Endothelial cell of umbilical vein (primary cell): ENCODE measurements around the gene RAPGEF4. TPM values are rescaled to one million over a fixed set of nuclear protein-coding genes. Genes with fewer than 3 reads are reported as not detected.

Experiments used
- BruUV-seq: library from RNA; stranded (reverse); fragments of 400-500 nt; replicated peaks from 2 replicates; lab custom pipeline; 2021; lab: Mats Ljungman, UMichigan
- CTCF ChIA-PET: fragments of 300-600, 350-600 bp; sonication (Branson Sonifier 250); formaldehyde crosslinking; loops from one replicate; lab custom pipeline; 2021; ENCODE audit warnings: antibody characterized with exemption, inconsistent platforms; lab: Charles Lee
- POLR2A ChIA-PET: fragments of 300-600, 350-600 bp; sonication (Branson Sonifier 250); formaldehyde crosslinking; loops from one replicate; lab custom pipeline; 2021; ENCODE audit warnings: antibody characterized with exemption, inconsistent platforms; lab: Charles Lee
- DNase-seq: peaks from one replicate; pipeline ENCODE4 v3.0.0-alpha.2; 2011; ENCODE audit warnings: low read depth, low spot score
- FAIRE-seq: peaks from 2 replicates; lab custom pipeline; 2011; peaks lifted over from hg19 to GRCh38; lab: Jason Lieb, UNC
- H2AFZ ChIP-seq: 2 replicates; pipeline ENCODE4 v1.6.0; 2012; ENCODE audit warnings: low read depth, low read length, control low read depth, inconsistent platforms
- H3K27ac ChIP-seq: 2 replicates; pipeline ENCODE4 v1.5.1; 2011; ENCODE audit warnings: low read depth, mild to moderate bottlenecking, control low read depth, low read length, moderate library complexity; ENCODE audit not compliant: insufficient read depth
- H3K27me3 ChIP-seq, 2 experiments: 2 replicates each; pipeline versions ENCODE4 v1.6.0 to v1.6.1; 2011; ENCODE audit warnings: low read length in 2 of 2, mixed read lengths in 1 of 2; ENCODE audit not compliant: control insufficient read depth in 2 of 2, insufficient read depth in 2 of 2
- H3K36me3 ChIP-seq, 2 experiments: 2 replicates in 1 of 2; 3 replicates in 1 of 2; pipeline ENCODE4 v1.5.1; 2011; ENCODE audit warnings: low read length in 2 of 2, mild to moderate bottlenecking in 1 of 2, moderate library complexity in 1 of 2; ENCODE audit not compliant: control insufficient read depth in 2 of 2, insufficient read depth in 2 of 2; ENCODE audit errors: extremely low read depth in 1 of 2
- H3K4me1 ChIP-seq: 3 replicates; pipeline ENCODE4 v1.5.1; 2011; ENCODE audit warnings: mild to moderate bottlenecking, low read length; ENCODE audit not compliant: control insufficient read depth, insufficient read depth; ENCODE audit errors: extremely low read depth
- H3K4me2 ChIP-seq: 2 replicates; pipeline ENCODE4 v1.6.1; 2011; ENCODE audit warnings: low read length, control low read depth, mixed read lengths; ENCODE audit not compliant: insufficient read depth
- H3K4me3 ChIP-seq, 3 experiments: fragments of 200-600 bp in 1 of 3; sonication (generic), shearing (Covaris generic) in 1 of 3; replicated peaks in 1 of 3; 2 replicates each; pipeline ENCODE4 v1.5.1; 2011 to 2016; ENCODE audit warnings: control low read depth in 3 of 3, low read length in 3 of 3, mild to moderate bottlenecking in 2 of 3, inconsistent platforms in 1 of 3, low read depth in 1 of 3, moderate library complexity in 1 of 3; ENCODE audit not compliant: insufficient read depth in 1 of 3
- H3K79me2 ChIP-seq: 2 replicates; pipeline ENCODE4 v1.6.0; 2012; ENCODE audit warnings: low read length, inconsistent platforms; ENCODE audit not compliant: control insufficient read depth, insufficient read depth
- H3K9ac ChIP-seq: replicated peaks from 2 replicates; pipeline ENCODE3; 2011; ENCODE audit warnings: low read length, control low read depth; ENCODE audit not compliant: insufficient read depth; ENCODE audit errors: extremely low read depth
- H3K9me1 ChIP-seq: replicated peaks from 3 replicates; pipeline ENCODE4 v1.6.0; 2011; ENCODE audit warnings: mild to moderate bottlenecking, low read length; ENCODE audit not compliant: control insufficient read depth, insufficient read depth; ENCODE audit errors: extremely low read depth
- H3K9me3 ChIP-seq: replicated peaks from 2 replicates; pipeline ENCODE4 v1.5.1; 2012; ENCODE audit warnings: low read length, inconsistent platforms; ENCODE audit not compliant: control insufficient read depth, insufficient read depth
- H4K20me1 ChIP-seq: replicated peaks from 2 replicates; pipeline ENCODE3; 2011; ENCODE audit warnings: mild to moderate bottlenecking, low read length; ENCODE audit not compliant: control insufficient read depth, insufficient read depth; ENCODE audit errors: extremely low read depth
- FOS ChIP-seq: IDR thresholded peaks from 2 replicates; pipeline ENCODE4 v1.6.1; 2011; ENCODE audit warnings: mild to moderate bottlenecking, low read length, moderate library complexity, borderline replicate concordance; ENCODE audit not compliant: insufficient read depth
- MYC ChIP-seq: IDR thresholded peaks from one replicate; pipeline ENCODE4 v1.6.1; 2011; ENCODE audit warnings: mild to moderate bottlenecking, low read depth, low read length
- POLR2AphosphoS5 ChIP-seq: IDR thresholded peaks from 2 replicates; pipeline ENCODE4 v1.6.1; 2012; ENCODE audit warnings: low read depth, mild to moderate bottlenecking, control low read depth, low read length, moderate library complexity; ENCODE audit not compliant: insufficient read depth
- dilution Hi-C: fragments of 300-500 bp; cut with MboI; formaldehyde crosslinking; loops from one replicate; pipeline ENCODE4 v1.15.0; 2019; ENCODE audit warnings: low sequenced_read_pairs; ENCODE audit not compliant: extremely low pct_ligation_motif_present
- intact Hi-C: fragments of 100-400 bp; cut with micrococcal nuclease; formaldehyde crosslinking; loops from one replicate; pipeline ENCODE4 v1.10.0; 2022
- polyA plus RNA-seq, 4 experiments: library from polyadenylated mRNA; depleted of rRNA in 3 of 4; stranded (reverse) in 3 of 4; unstranded in 1 of 4; fragments of >200 nt; gene quantifications; 2 replicates each; pipeline versions ENCODE4 v1.2.1 to v1.2.3, GENCODE V29; 2011 to 2012; ENCODE audit warnings: missing spikeins in 1 of 4
- total RNA-seq: library from RNA; stranded (reverse); gene quantifications from 2 replicates; pipeline ENCODE4 v1.2.3, GENCODE V29; 2021
- TF ChIP-seq, protein P1 (sequence below), 2 donors: IDR thresholded peaks; 1 replicate in 1 of 2; 2 replicates in 1 of 2; pipeline ENCODE4 v1.5.1; 2011; ENCODE audit warnings: low read length in 2 of 2, mild to moderate bottlenecking in 2 of 2, moderate library complexity in 2 of 2, control low read depth in 1 of 2, inconsistent platforms in 1 of 2, low read depth in 1 of 2; ENCODE audit not compliant: insufficient read depth in 1 of 2; ENCODE audit errors: extremely low read depth in 1 of 2
- TF ChIP-seq, protein P2 (sequence below): IDR thresholded peaks from 2 replicates; pipeline ENCODE4 v1.6.1; 2011; ENCODE audit not compliant: insufficient read depth, insufficient read length

Gene RAPGEF4
- total and polyA plus RNA-seq, 2 donors (not counting 3 experiments of a cell fraction or from before 2014, with no cell fraction given): 7.2 to 9.2 TPM

DNA sequence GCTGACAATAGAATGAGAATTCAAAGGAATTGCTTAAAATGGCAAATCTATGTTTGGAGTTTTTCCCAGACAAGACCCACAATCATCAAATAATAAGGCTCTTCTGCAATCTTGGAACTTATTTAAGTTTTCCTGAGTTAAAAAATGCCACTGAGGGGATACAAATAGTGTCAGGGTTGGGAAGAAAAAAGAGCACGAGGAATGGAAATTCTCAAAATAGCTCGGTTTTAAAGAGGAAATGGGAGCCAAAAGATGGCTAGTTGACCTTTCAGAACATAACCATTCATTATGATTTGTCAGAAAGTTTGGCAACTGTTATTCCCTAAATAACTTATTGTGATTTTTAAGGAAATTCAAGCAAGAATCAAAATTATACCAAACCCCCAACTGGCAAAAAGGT lies 127.7 kb downstream of the RAPGEF4 start:
- Histone ChIP-seq H3K4me1 (peaks cover 22% of the 10 kb centered on the region), H3K79me2 (no peaks in the 10 kb centered on the region), H3K9ac (no peak overlapping the region), H4K20me1 (no peaks in the 10 kb centered on the region), H3K36me3 (no peaks in the 10 kb centered on the region), H3K4me3 (no peak overlapping the region), H3K9me1 (no peaks in the 10 kb centered on the region), H3K27me3 (no peaks in the 10 kb centered on the region), H2AFZ (no peak overlapping the region), H3K4me2 (no peak overlapping the region), H3K9me3 (no peaks in the 10 kb centered on the region), H3K27ac (no peak overlapping the region)
- dilution Hi-C loops (no loop called here), intact Hi-C loops (loop anchor here (5.0 kb wide), 1 partner anchor 349 kb away; no protein-coding TSS in a partner anchor)
- ChIA-PET CTCF (interaction anchor here (0.8 to 4.9 kb wide), 5 partner anchors 17 to 163 kb away, joined by 3 to 91 read pairs (median 4); no protein-coding TSS in a partner anchor), POLR2A (no interaction called here)
- no peak for TF ChIP-seq MYC
- TF ChIP-seq, protein P1, sequence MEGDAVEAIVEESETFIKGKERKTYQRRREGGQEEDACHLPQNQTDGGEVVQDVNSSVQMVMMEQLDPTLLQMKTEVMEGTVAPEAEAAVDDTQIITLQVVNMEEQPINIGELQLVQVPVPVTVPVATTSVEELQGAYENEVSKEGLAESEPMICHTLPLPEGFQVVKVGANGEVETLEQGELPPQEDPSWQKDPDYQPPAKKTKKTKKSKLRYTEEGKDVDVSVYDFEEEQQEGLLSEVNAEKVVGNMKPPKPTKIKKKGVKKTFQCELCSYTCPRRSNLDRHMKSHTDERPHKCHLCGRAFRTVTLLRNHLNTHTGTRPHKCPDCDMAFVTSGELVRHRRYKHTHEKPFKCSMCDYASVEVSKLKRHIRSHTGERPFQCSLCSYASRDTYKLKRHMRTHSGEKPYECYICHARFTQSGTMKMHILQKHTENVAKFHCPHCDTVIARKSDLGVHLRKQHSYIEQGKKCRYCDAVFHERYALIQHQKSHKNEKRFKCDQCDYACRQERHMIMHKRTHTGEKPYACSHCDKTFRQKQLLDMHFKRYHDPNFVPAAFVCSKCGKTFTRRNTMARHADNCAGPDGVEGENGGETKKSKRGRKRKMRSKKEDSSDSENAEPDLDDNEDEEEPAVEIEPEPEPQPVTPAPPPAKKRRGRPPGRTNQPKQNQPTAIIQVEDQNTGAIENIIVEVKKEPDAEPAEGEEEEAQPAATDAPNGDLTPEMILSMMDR (IDR thresholded peaks at IDR 0.05; ENCODE audit: extremely low read depth in 1 of 2, insufficient read depth in 1 of 2, low read depth in 1 of 2, low read length in 2 of 2): no peak
- no peak for TF ChIP-seq POLR2AphosphoS5
- no peak for TF ChIP-seq FOS
- TF ChIP-seq, protein P2, sequence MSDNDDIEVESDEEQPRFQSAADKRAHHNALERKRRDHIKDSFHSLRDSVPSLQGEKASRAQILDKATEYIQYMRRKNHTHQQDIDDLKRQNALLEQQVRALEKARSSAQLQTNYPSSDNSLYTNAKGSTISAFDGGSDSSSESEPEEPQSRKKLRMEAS: no peak
- peak; percentile 24 for DNase-seq
- BruUV-seq: no TSS peak
- FAIRE-seq: no peak
